GM21528 (cell line): Measurements from ENCODE around the gene ZBTB20.

Experiments used
- ATAC-seq: cut with Tn5 transposase; IDR thresholded peaks from one replicate; pipeline ENCODE4 v1.9.1; 2021; ENCODE audit warnings: mild to moderate bottlenecking, moderate library complexity; ENCODE audit not compliant: unreplicated experiment, low FRiP score

Gene ZBTB20

DNA sequence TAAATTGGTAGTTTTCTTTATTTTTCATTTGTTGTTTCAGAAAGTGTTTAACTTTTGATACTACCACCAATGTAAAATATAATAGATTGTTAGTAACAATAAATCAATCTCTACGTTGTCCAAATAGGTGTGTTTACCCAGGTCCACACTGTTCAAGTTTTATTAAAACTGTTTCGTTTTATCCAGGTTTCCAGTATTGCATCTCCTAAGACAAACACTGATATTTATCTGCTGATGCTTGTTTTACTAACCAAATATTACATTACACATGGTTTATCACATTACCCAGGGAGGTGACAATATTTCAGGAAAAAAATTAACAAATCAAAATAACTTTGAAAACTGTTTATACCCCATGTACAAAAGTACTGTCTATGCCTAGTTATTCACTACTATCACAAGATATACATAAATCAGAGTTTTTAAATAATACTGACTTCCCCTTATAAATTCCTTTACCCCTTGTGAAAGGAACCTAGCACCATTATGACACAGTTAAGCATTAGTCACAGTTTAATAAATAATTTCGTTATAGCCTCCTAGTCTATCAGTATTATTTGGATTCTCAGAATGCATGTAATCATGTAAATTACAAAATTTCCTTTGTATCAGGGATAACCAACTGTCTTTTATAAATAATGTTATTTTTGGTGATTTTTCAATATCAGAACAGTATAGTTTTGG is 205.3 kb downstream of the ZBTB20 start:
- ATAC-seq = no peak

DNA sequence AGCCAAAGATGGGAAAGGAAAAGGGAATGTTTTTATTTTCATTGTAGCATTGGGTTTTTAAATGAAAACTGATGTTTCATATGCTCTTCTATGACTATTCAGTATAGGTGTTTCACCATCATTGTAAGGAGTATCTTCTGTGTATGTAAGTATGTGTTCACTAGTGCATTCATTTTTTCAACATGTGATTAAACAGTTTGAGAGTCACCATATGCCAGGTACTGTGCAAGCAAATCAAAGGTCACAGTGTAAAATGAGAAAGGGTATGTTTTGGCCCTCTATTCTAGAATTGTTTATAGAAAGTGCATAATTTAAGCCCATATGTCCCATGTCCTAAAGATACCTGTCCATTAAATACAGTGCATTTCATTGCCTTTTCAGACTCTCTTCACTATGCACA is 207.2 kb downstream of the ZBTB20 start:
- ATAC-seq = no peak

DNA sequence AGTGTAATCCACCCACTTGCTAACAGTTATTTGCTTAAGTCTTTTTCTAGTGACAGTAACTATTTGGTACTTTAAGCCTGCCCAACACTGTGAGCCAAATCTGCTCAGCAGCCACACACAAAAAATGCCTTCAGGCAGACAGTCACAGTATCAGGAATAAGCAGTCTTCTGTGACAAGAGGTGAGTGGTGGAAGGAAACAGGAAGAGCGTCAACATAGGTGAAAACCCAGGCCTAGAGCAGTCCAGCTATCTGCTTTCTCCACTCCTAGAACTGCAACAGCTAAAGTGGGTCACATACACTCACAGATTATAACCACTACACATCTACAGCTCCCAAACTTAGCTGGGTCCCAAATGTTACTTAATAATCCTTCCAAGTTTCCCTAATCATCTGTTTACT is 213.7 kb downstream of the ZBTB20 start:
- no peak for ATAC-seq

DNA sequence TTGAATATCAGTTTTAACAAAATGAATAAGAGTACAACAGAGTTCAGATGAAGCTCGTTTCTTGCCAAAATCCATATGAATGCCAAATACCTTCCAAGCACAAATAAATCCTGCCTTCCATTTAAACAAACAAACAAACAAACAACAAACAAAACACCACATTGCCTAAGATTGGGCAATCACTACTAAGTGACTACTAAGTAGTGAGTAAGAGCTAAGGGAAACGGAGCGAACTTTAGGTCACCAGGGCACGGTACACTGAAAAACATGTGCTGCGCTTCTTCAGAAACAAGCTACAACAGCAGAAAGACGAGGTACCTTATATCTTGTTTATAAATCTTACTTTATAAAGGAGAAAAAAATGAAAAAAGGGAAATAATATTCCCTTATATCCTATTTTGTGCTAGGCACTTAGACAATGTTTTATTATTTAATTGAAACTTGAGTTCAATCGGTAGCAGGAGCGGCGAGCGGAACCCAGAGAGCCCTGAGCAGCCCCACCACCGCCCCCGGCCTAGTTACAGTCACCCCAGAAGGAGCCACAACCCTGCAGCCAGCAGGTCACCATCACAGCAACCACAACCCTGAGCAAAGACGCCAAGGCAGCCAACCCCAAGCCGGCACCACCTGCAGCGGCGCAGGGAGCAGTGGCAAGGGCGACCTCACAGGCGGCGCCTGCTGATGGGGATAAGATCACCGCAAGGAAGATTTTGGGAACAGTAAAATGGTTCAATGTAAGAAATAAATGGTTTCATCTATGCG is 216.9 kb downstream of the ZBTB20 start:
- ATAC-seq = no peak

DNA sequence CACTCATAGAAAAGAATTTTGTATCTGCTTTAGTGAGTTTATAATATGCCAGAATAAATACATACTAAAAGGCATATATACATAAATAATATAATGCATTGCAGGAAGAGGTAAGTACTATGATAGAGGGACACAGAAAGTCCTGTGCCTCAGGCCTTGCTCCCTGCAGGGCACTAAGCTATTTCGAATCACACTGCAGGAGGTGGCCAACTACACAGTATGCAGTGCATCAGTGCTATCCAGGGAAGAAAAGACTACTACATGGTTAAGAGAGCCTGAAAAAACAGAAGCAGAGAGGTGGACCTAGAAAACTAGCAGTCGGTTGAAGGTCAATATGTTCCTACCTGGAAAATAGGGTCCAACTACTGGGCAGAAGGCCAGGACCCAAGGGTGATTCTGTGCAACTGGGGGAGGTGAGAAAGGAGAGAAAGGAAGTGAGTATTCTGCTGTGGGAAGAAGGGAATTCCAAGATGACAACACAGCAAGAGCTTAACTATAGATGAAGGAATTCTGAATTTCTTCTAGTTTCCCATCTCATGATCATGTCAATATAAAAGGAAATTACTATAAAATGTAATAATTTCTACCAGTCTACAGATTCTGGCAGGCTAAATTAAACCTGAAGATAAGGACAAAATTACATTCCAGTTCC is 218.0 kb downstream of the ZBTB20 start:
- no peak for ATAC-seq

DNA sequence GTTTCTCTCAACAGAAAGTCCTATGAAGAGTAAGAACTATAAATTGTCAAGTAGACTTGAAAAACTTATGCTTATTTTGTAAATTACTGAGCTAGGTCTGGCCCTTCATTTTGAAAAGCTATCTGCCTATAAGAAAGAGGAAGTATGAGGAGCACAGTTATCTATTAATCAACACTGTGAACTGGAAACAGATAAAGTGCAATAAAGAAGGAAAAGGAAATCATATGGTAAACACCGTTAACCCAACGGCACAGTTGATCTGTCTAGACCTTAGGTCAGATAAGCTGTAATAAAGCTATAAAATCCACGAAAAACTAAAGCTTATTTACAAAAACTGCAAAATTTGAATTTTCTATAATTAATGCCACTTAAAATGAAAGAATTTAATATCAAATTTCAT is 242.5 kb downstream of the ZBTB20 start:
- ATAC-seq = no peak

DNA sequence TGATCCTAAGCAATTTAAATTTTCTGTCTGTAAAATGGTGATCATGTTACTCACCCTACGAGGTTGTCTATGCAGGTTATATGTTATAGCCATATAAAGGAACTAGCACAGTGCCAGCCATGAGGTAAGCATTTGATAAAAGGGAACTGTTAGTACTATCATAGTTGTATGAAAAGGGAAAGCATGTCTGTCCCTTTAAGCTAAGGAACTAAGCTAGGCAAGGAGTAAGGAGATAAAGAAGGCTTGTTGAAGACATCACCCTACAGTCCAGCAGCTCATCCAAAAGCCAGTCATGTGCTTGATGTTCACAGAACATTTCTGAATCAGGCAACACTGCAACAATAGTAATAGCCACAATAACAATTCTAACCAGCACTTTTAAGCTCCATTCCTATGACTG is 243.9 kb downstream of the ZBTB20 start:
- ATAC-seq = peak; percentile 28

DNA sequence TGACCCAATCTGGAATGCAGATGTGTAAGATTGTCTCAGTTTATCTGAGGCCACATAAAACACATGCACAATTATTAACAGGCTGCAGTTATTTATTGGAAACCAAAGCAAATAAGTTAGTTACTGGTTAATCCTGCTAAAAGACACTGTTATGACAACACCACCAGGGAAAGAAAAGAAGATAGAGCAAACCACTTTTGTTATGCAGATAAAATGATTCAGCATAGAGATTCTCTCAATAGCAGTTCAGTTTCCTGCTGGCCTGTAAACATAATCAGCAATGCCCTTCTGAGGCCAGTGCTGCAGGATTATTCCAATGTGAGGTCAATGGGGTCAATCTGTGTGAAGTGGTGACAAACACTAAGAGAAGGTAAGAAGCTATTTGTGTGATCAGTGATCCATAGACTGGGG is 244.4 kb downstream of the ZBTB20 start:
- peak; percentile 51 for ATAC-seq

DNA sequence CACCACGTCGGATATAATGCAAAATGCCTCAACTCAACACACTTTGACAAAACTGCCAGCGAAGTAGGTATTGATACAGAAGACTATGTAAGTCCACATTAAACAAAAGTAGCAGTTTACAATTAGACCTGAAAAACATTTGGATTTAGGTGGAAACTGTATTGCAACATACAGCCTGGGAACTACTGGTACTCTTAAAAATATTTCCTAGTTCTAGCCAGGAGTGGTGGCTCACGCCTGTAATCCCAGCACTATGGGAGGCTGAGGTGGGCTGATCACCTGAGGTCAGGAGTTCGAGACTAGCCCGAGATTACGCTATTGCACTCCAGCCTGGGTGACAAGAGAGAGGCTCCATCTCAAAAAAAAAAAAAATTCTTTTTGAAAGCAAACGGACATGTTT is 246.2 kb downstream of the ZBTB20 start:
- no peak for ATAC-seq

DNA sequence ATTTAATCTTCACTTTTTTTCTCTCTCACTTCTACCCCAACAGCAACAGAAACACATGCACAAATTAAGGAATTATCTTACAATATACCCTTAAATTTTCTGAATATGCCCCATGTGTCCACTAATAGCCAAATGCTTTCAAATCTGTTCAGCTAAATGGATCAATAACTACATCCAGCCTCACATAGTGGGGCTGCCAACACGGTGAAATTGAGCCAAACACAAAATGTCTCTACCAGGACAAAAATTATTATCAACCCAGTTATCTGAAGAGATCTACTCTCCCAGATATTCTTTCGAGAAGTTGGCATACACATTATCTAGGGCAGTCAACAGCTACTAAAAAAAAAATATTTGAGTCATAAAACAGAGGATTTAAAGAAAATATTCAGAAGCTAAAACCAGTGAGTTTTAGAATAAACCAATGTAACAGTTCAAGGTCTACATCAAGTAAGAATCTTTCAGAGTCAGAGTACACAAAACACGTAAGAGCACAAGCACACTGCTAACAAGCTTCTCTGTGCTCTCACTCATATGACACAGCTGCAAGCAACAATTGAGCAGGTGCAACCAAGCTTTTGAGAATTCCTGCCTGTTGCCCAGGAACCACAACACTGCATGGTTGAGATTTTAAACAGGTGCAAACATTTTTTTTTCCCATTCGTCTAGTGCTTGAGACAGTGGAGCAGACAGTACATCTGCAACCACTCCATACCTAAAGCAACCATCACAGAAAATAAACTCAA is 247.7 kb downstream of the ZBTB20 start:
- ATAC-seq = no peak

DNA sequence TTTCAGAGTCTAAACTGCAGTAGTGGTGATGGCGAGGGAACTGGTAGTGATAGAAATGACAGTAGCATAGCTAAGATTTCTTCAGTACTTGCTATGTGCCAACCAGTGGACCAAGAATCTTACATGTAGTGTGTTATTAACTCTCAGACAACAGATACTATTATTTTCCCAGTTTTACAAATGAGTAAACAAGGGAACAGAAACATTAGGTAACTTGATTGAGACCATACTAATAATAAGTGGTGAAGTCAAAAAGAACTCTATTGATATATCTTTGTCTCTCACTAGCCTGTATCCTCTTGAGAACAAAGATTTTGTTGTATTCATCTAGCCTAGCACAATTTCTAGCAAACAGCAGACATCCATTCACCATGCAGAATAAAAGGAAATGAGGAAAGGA is 250.1 kb downstream of the ZBTB20 start:
- no peak for ATAC-seq

DNA sequence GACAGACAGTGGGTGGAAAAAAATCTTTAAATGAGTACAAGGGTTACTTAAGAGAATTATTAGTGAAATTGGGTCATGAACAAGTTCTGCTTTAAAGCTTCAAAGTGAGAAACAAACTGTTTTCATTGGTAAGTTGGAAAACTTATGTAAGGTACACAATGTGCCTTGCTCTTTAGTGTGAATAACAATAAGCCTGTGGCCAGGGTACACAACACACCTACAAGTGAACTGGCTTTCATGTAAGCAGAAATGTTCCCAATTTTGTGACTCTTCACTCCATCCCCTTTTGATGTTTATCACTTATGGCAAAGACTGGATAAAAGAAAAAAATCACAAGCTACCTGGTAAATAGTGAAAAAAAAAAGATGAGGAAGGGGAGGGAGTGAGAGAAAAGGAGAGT is 253.7 kb downstream of the ZBTB20 start:
- ATAC-seq = no peak

DNA sequence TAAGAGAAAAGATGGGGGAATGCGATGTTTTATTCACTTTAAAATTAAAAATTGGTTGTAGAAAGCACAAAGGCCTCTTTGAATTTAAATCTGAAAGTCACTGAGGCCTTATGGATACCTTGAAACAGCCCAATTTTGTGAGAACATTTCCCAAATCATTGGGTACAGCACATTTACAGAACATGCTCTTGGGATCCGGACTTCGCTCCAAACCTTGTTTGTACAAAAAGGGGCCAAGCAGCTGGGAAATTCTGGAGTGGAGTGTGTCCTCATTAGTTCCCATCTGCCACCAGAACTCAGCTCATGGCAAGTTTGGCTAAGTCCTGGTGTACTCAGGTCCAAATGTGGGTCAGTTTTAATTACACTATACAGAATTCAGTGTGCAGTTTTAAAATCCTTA is 254.2 kb downstream of the ZBTB20 start:
- no peak for ATAC-seq

DNA sequence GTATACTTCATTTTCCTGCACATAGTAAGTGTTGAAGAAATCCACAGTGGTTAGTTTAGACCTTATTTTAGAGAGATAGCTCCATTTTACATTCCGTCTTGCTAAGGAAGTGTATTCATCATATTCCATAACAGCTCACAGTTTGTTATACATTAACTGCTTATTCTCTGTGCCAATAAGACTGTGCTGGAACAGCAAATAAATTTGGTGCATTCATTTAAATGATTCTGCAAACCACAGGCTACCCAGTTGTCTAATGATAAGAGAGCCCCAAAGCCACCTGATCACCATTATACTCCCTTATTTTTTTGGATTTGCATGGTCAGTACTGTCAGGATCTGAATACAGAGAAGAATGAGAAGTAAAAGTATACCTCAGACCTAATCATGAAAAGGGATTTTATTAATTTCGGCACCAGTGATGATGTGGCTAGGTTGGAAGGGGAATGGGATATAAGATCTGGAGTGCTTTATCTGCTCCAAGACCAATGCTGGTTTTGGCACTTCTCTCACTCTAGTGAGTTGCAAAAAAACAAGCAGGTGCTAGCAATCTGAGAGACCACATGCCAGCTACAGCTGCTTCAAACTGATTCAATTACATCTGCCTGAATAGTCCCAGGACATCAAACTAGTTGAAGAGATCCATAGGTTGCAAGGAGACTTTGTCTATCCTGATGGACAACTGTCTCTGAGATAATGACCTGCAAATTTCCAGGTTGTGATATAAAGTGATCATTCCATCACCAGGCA is 254.8 kb downstream of the ZBTB20 start:
- no peak for ATAC-seq

DNA sequence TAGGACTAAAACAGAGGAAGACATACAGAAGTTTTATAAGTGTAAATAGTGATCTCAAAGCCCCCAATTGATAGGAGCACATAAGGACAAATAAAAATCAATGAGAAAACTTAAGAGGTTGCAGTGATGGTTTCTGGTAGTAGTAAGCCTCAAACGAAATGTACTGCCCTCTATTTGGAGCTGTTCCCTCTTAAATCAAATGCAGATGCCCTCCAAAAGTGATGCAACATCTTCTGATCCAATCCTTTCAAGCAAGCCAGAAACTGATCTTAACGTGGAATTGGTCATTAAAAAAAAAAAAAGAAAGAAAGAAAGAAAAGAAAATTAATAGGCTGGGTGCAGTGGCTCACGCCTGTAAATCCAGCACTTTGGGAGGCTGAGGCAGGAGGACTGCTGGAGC is 259.3 kb downstream of the ZBTB20 start:
- no peak for ATAC-seq

DNA sequence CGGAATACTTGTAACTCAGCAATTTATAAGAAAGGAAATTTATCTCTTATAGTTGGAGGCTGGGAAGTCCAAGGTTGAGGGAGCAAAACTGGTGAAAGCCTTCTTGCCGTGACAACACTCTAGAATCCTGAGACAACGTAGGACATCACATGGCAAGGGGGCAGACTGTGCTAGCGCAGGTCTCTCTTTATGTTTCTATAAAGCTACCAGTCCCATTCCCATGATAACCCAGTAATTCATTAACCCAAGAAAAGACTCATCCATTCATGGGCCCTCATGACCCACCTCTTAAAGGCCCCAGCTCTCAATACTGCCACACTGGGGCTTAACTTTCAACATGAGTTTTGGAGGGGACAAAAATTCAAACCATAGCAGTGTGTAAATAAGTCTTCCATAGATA is 260.2 kb downstream of the ZBTB20 start:
- ATAC-seq = no peak

DNA sequence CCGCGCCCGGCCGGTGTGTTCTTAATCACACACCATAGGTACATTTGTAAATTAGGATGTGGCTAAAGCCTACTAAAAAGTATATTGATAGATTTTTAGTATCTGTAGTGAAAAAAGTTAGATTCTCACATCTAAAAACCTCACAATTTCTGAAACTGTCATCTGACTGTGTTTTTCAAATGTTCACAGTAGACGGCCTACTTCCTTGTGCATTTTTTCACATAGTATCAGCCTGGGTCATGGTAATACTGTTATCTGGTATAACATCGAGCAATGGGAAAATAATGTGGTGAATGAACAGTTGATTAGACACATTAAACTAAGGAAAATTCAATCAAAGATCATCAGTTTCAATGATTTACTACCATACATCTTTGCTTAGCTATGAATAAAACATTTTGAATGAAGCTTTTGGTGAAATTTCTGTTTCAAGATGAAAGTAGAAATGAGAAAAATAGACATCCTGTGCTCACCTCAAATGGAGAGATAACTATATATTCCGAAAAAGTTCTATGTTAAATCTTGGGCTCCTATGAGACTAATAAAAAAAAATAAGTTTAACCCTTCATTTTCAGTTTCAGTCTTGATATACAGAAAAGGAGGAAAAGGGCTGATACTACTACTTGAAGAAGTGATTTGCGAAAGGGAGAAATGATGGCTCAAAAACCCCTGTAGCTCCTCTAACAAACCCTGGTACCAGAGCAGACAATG is 262.7 kb downstream of the ZBTB20 start:
- ATAC-seq = no peak

DNA sequence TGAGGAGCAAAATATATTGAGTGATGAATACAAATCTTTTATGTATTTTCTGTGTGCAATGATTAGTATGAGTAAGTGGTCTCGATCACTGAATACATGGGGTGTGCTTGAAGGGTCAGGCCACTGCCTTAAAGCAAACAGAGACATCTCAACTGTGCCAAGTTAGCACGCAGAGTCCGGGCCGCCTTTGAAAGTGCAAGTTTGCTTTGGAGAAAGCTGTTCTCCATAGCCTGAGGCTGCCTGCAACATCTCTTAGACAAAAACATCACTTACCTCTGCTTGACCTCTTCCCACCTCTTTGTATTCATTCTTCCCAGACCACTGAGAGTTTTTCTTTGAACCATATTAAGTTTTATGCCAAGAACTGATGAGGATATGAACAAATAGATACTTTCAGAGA is 267.0 kb downstream of the ZBTB20 start:
- no peak for ATAC-seq

DNA sequence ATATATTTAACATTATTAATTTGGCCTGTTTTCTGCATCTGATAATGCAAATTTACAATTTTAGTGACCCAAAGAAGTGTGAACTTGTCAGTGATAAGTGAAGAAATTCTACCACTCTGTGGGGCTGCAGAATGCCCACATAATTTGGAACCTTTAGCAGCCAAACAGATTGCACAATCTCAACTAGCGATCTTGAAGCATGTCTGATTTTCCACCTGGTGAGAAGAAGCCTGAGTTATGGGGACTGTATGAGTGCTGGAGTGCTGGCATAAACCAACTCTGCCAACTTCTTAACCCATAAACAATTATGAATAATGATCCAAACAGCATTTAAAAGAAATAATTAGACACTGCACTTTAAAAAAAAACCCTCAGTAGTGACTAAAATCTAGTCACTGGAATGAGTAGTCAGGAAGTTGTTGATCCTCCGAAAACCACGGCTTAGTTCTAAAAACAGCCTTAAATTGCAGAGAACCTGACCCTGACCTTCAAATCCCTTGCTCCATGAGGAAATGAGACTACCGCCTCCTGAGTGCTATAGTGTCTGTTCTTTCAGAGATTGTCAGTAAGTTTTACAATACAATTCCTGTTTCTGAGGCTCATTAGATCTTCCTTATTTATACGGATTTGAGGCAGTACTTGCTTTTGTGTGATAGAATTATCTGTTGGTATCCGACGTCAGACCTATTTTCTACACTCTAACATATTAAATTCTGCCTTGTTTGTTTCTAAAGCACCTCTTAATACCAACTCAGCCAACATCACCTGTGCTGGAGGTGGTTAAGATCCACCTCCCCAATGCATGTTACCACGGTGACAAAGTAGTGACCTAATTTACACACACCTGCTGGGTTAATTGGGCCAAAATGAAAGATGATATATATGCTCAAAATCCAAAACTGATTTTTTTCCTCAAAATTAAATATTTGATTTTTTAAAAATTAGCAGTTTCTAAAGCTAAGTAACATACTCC is 267.7 kb downstream of the ZBTB20 start:
- peak; percentile 65 for ATAC-seq
